HEK293T (cell line): Measurements from ENCODE around the gene PSMD3.

Experiments
- CTCF ChIA-PET: fragments of 350-600 bp; formaldehyde crosslinking; extraction: SDS; loops from one replicate; lab custom pipeline; 2021; ENCODE audit warnings: antibody characterized with exemption, inconsistent platforms; lab: Yijun Ruan, JAX
- POLR2A ChIA-PET: fragments of 350-600 bp; formaldehyde crosslinking; extraction: SDS; loops from one replicate; lab custom pipeline; 2020; ENCODE audit warnings: antibody characterized with exemption, inconsistent platforms; lab: Yijun Ruan, JAX
- DNase-seq: peaks from one replicate; pipeline ENCODE4 v3.0.0; 2012; ENCODE audit warnings: mixed read lengths; ENCODE audit errors: extremely low spot score
- ARNT ChIP-seq: fragments of 450-650 bp; IDR thresholded peaks from 2 replicates; pipeline ENCODE4 v1.6.1; 2017; ENCODE audit warnings: mild to moderate bottlenecking
- BHLHE40 ChIP-seq: fragments of 450-650 bp; IDR thresholded peaks from 2 replicates; pipeline ENCODE4 v1.6.1; 2016; ENCODE audit warnings: mild to moderate bottlenecking, moderate library complexity, borderline replicate concordance
- CTBP1 ChIP-seq: fragments of 450-650 bp; IDR thresholded peaks from 2 replicates; pipeline ENCODE4 v1.6.1; 2016; ENCODE audit warnings: borderline replicate concordance
- ELF4 ChIP-seq: fragments of 450-650 bp; IDR thresholded peaks from 2 replicates; pipeline ENCODE4 v1.6.1; 2017; ENCODE audit warnings: antibody characterized with exemption
- FOXA1 ChIP-seq: fragments of 450-650 bp; IDR thresholded peaks from 2 replicates; pipeline ENCODE4 v1.6.1; 2016; ENCODE audit warnings: mild to moderate bottlenecking
- FOXK2 ChIP-seq: fragments of 450-650 bp; IDR thresholded peaks from 2 replicates; pipeline ENCODE4 v1.6.1; 2016; ENCODE audit warnings: mild to moderate bottlenecking
- FOXM1 ChIP-seq: fragments of 450-650 bp; IDR thresholded peaks from 2 replicates; pipeline ENCODE4 v1.6.1; 2017; ENCODE audit warnings: mild to moderate bottlenecking, borderline replicate concordance
- HDGF ChIP-seq: fragments of 450-650 bp; IDR thresholded peaks from 2 replicates; pipeline ENCODE4 v1.6.1; 2017; ENCODE audit warnings: antibody characterized with exemption, borderline replicate concordance
- L3MBTL2 ChIP-seq: fragments of 450-650 bp; conservative IDR thresholded peaks from 2 replicates; pipeline ENCODE4 v1.6.1; 2016; ENCODE audit warnings: mild to moderate bottlenecking
- LEF1 ChIP-seq: fragments of 450-650 bp; IDR thresholded peaks from 2 replicates; pipeline ENCODE4 v1.6.1; 2017; ENCODE audit warnings: mild to moderate bottlenecking, borderline replicate concordance
- NFRKB ChIP-seq: fragments of 450-650 bp; IDR thresholded peaks from 2 replicates; pipeline ENCODE4 v1.6.1; 2016; ENCODE audit warnings: mild to moderate bottlenecking, moderate library complexity
- SP1 ChIP-seq: fragments of 450-650 bp; IDR thresholded peaks from 2 replicates; pipeline ENCODE4 v1.6.1; 2017
- SUZ12 ChIP-seq: fragments of 450-650 bp; IDR thresholded peaks from 2 replicates; pipeline ENCODE4 v1.6.1; 2016; ENCODE audit warnings: mild to moderate bottlenecking
- TARDBP ChIP-seq: fragments of 450-650 bp; IDR thresholded peaks from 2 replicates; pipeline ENCODE4 v1.6.1; 2016
- ZNF384 ChIP-seq: fragments of 450-650 bp; IDR thresholded peaks from 2 replicates; pipeline ENCODE4 v1.6.1; 2016
- TF ChIP-seq, protein P1 (sequence below): fragments of 450-650 bp; IDR thresholded peaks from 2 replicates; pipeline ENCODE4 v1.6.1; 2016

PSMD3 gene

DNA sequence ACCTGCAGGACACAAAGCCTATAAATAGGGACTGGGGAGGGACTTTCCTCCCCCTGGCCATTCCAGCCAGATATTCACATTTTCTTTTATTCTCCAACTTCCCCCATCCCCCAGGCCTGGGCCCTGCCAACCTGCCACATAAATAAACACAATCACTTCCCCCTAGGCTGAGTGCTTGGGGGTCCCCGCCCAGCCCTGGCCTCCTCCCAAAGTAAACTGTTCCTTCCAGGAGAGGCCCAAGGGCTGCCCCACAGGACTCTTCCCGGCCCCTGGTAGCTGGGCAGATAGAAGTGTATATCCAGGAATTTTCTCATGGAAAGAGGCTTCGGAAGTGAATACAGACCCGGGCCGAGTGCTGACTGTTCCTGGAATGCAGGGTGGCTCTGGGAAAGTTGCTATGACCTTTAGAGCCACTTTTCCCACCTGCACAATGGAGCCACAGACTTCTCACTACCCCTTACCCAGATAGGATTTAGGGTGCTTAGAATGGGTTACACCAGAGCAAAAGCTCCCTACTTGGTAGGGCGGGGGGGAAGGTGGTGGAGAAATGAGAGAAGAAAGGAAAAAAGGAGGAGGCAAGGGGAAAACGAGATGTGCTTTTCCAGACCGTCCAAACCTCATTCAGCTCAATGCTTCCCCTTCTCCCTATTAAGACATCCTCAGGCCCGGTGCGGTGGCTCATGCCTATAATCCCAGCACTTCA lies 43.1 kb downstream of the PSMD3 start:
- CTCF ChIA-PET: interaction anchor here (0.6 kb wide), 1 partner anchor 169 kb away, joined by 3 read pairs; no protein-coding TSS in a partner anchor
- TF ChIP-seq SP1 (no peak), LEF1 (no peak), FOXM1 (no peak), SUZ12 (no peak), HDGF (no peak), BHLHE40 (no peak), L3MBTL2 (no peak), FOXK2 (no peak), TARDBP (no peak), NFRKB (no peak), ARNT (no peak), CTBP1 (no peak), FOXA1 (no peak), ELF4 (no peak), ZNF384 (no peak)
- TF ChIP-seq, protein P1, sequence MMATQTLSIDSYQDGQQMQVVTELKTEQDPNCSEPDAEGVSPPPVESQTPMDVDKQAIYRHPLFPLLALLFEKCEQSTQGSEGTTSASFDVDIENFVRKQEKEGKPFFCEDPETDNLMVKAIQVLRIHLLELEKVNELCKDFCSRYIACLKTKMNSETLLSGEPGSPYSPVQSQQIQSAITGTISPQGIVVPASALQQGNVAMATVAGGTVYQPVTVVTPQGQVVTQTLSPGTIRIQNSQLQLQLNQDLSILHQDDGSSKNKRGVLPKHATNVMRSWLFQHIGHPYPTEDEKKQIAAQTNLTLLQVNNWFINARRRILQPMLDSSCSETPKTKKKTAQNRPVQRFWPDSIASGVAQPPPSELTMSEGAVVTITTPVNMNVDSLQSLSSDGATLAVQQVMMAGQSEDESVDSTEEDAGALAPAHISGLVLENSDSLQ: no peak
- POLR2A ChIA-PET: no interaction called here
- no peak for DNase-seq

DNA sequence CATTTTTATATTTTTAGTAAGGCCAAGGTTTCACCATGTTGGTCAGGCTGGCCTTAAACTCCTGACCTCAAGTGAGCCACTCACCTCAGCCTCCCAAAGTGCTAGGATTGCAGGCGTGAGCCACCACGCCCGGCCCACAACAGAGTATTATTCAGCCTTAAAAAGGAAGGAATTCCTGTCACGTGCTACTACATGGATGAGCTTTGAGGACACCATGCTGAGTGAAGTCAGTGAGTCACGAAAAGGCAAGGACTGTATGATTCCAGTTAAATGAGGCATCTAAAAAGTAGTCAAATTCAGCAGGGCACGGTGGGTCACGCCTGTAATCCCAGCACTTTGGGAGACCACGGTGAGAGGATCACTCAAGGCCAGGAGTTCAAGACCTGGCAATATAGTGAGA lies 44.3 kb downstream of the PSMD3 start:
- no peak for TF ChIP-seq SP1
- DNase-seq: no peak
- POLR2A ChIA-PET: no interaction called here
- CTCF ChIA-PET: interaction anchor here (1.6 kb wide), 1 partner anchor 10 kb away, joined by 7 read pairs; no protein-coding TSS in a partner anchor

DNA sequence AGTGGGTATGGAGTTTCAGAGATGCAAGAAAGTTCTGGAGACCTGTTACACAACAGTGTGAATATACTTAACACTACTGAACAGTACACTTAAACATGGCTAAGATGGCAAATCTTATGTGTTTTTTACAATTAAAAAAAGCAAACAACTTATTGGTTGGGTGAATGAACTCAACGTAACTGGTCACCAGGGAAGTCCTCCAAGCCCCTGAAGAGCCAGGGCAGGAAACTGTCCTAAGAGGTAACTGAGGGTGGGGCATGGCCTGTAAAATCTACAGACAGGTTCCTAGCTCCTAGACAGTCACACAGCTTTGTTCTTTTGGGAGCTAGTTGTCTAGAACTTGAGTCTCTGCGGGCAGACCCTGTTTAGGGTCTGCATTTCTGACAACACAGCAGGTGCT lies 45.0 kb downstream of the PSMD3 start:
- no peak for DNase-seq
- ChIA-PET POLR2A (no interaction called here), CTCF (interaction anchor here (1.6 kb wide), 1 partner anchor 10 kb away, joined by 7 read pairs; no protein-coding TSS in a partner anchor)
- no peak for TF ChIP-seq TARDBP
- no peak for TF ChIP-seq LEF1
- TF ChIP-seq L3MBTL2: no peak
- no peak for TF ChIP-seq ZNF384
- no peak for TF ChIP-seq NFRKB
- TF ChIP-seq, protein P1: no peak
- no peak for TF ChIP-seq FOXA1
- no peak for TF ChIP-seq SUZ12

DNA sequence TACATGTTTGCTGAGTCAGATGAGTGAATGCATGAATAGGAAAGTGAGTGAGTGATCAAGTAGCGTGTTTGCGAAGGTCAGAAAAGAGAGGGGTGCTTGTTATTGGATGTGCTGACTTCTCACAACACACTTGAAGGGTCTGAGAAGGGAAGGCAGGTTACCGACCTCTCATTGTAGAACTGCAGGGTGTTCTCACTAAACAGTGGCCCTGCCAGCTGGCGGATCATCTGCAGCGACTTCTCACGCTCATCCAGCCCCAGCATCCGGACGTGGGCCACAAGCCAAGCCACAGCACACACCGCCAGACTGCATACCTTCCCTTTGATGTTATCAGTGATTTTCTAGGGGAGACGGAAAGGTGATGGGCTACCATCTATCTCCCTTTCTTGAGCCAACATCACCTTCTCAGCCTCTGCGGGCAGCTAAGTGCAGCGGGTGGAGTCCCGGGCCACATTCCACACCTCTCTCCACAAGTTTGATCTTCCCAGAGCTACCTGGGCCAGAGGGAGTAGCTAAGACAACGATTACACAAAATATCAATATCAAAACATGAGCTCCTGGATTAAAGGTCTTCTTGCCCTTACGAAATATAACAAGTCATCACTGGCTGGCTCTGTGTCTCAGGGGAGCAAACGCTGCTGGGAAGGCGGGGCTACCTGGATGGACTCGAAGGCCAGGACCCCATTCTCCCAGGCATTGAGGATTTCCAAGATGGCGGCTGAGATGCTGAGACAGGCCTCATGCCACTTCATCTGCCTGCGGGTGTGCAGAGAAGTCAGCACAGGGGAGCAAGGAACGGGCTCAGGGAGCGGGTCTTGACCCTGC lies 45.6 kb downstream of the PSMD3 start:
- TF ChIP-seq TARDBP: no peak
- no peak for TF ChIP-seq LEF1
- TF ChIP-seq ELF4: no peak
- no peak for TF ChIP-seq ARNT
- no peak for TF ChIP-seq HDGF
- TF ChIP-seq FOXK2: no peak
- TF ChIP-seq FOXA1: no peak
- no peak for TF ChIP-seq L3MBTL2
- TF ChIP-seq FOXM1: no peak
- TF ChIP-seq SUZ12: no peak
- TF ChIP-seq SP1: no peak
- TF ChIP-seq ZNF384: no peak
- TF ChIP-seq NFRKB: no peak
- no peak for TF ChIP-seq CTBP1
- TF ChIP-seq BHLHE40: no peak
- TF ChIP-seq, protein P1: no peak
- no peak for DNase-seq
- ChIA-PET CTCF (interaction anchor here (0.6 to 2.3 kb wide), 8 partner anchors 9 to 87 kb away, joined by 3 to 15 read pairs (median 7); no protein-coding TSS in a partner anchor), POLR2A (no interaction called here)

DNA sequence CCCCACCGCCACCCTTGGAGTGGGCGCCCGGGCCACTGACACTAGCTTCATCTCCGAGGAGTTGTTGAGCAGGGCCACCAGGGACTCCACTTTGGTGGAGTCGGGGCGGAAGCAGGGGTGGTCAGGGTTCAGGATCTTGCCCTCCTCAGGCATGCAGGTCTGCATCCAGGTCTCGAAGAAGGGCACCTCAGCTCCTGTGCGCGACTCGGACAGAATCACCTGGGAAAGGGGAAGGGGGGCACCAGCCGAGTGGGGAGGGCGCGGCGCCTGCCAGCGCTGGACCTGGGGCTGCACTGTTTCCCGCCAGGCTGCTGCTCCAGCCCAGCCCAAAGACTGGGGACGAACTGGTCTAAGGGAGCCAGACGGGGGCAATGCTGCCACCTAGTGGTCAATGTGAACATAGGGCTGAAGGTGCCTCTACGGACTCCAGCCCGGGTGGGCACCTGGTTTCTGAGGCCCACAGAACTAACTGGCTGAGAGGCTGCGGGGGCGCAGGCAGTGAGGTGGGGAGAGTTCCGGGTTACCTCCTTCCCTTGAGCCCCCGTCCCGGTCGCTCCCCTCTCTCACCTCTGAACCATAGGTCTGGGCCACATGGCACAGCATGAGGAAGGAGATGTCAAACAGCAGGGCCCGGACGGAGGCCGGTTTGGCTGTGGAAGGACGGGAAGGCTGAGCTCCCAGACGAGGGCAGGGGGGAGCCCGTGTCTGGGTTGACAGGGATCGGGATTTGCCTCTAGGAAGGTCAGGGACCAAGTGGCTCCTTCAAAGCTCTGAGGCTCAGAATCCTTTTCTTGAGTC lies 46.4 kb downstream of the PSMD3 start:
- peak; percentile 82 for DNase-seq
- POLR2A ChIA-PET: interaction anchor here (1.0 kb wide), 1 partner anchor 14 kb away, joined by 3 read pairs; no protein-coding TSS in a partner anchor
- CTCF ChIA-PET: interaction anchor here (0.5 to 2.3 kb wide), 19 partner anchors 8 to 258 kb away, joined by 3 to 15 read pairs (median 4); partner anchors contain the start of genes CSF3 and NR1D1
- TF ChIP-seq BHLHE40: no peak
- no peak for TF ChIP-seq FOXA1
- TF ChIP-seq HDGF: no peak
- no peak for TF ChIP-seq NFRKB
- no peak for TF ChIP-seq ZNF384
- TF ChIP-seq L3MBTL2: no peak
- TF ChIP-seq, protein P1: no peak
- TF ChIP-seq LEF1: no peak
- no peak for TF ChIP-seq ARNT
- TF ChIP-seq SP1: no peak
- no peak for TF ChIP-seq SUZ12
- no peak for TF ChIP-seq ELF4
- TF ChIP-seq FOXM1: no peak
